Ectodermal cell (in vitro differentiated cells): ENCODE data around the gene RPL31.

Source experiments
- H3K27ac ChIP-seq: 2 replicates; pipeline ENCODE4 v1.7.0; 2013; ENCODE audit warnings: mild to moderate bottlenecking, low read depth, low read length; ENCODE audit not compliant: insufficient read depth, poor library complexity, severe bottlenecking
- H3K27me3 ChIP-seq: 2 replicates; pipeline ENCODE4 v1.7.0; 2013; ENCODE audit warnings: mild to moderate bottlenecking, low read length; ENCODE audit not compliant: insufficient read depth, control insufficient read depth, poor library complexity, severe bottlenecking
- H3K36me3 ChIP-seq: one replicate; pipeline ENCODE4 v1.7.0; 2013; ENCODE audit warnings: low read length; ENCODE audit not compliant: control insufficient read depth, insufficient read depth
- H3K4me1 ChIP-seq: one replicate; pipeline ENCODE4 v1.7.0; 2013; ENCODE audit warnings: low read length; ENCODE audit not compliant: control insufficient read depth, insufficient read depth
- H3K4me3 ChIP-seq: 2 replicates; pipeline ENCODE4 v1.7.0; 2013; ENCODE audit warnings: low read depth, low read length, control low read depth; ENCODE audit not compliant: insufficient read depth
- H3K9me3 ChIP-seq: 2 replicates; pipeline ENCODE4 v1.7.0; 2013; ENCODE audit warnings: mild to moderate bottlenecking, low read length, moderate library complexity; ENCODE audit not compliant: control insufficient read depth
- WGBS, 2 experiments: methylation state at CpG; one replicate each; pipeline ENCODE4 v1.1.7; 2013; ENCODE audit warnings: missing lambda C conversion rate in 2 of 2; 5-methylcytosine and 5-hydroxymethylcytosine counted together

Gene RPL31

DNA sequence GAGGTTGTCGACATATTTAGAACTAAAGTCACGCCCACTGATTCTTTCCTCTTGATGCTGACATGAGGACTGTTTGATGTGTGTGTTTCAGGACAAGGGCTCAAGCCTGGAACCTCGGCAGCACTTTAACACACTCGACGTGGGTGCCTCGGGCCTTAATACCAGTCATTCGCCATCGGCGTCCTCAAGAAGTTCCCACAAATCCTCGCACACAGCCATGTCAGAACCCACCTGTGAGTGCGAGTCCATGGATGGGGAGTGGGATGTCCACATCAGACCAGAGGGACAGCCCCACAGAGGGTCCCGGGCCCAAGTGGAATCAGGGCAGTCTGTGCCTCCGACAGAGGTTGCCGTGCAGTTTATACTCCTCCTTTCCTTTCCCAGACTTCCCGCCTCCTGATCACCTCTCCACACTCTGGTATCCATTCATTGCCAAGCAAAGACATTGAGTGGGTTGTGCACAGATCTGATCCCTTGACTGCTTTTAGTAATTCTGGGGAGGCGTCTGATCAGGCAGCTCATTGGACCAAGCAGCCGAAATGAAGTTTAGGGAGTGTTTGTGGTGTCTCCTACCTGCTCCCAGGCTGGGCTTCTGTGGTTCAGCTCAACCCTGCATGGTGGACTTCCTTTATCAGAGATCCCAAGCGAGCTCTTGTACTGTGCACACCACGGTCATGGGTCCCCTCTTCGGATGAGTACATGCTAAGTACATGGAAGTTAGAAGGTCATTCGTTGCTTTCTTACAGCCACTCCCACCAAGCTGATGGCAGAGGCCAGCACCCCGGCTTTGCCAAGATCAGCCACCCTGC, 27.2 kb upstream of the RPL31 start:
- H3K4me3 ChIP-seq = no peak overlapping the region
- H3K9me3 ChIP-seq = no peaks in the 10 kb centered on the region
- no peaks in the 10 kb centered on the region for H3K4me1 ChIP-seq
- 93 to 95% methylated on average over 22 of the region's 22 CpGs for WGBS, 2 experiments
- H3K27me3 ChIP-seq = no peaks in the 10 kb centered on the region
- H3K27ac ChIP-seq = no peak overlapping the region
- no peaks in the 10 kb centered on the region for H3K36me3 ChIP-seq

DNA sequence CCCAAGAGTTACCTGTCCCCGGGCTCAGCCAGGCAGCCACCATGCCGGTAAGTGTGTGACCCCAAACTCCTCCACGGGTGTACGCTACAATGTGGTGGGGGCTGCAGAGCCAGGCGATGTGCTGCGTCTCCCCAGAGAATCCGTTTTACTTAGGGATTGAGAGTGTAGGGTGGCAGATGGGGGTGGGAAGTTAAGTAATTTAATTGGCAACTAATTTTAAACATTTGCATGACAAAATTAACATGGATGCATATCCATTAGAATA, 26.6 kb upstream of the RPL31 start:
- 92 to 97% methylated on average over 7 of the region's 7 CpGs for WGBS, 2 experiments
- no peaks in the 10 kb centered on the region for H3K36me3 ChIP-seq

DNA sequence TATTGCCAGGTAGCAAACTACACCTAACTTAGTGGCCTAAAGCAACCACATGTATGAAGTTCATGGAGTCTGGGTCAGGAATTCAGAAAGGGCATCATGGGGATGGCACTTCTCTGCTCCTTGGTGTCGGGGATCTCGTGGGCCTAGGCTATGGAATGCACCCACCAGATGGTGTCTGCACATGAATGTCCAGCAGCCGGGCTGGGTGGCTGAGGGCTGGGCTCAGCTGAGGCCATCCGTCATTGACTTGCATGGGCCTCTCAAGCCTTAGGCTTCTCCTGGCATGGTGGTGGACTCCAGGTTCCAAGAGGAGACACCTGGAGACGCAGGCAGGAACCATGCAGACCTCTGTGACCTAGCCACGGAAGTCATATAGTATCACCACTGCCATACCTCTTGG, 26.0 kb upstream of the RPL31 start:
- Histone ChIP-seq H3K4me3 (no peak overlapping the region), H3K9me3 (no peaks in the 10 kb centered on the region), H3K36me3 (no peaks in the 10 kb centered on the region), H3K4me1 (no peaks in the 10 kb centered on the region), H3K27me3 (no peaks in the 10 kb centered on the region), H3K27ac (no peak overlapping the region)
- WGBS, 2 experiments = 89% methylated on average over 6 of the region's 6 CpGs

More for the DNA sequence above, 26.6 kb upstream of the RPL31 start:
- H3K27me3 ChIP-seq = no peaks in the 10 kb centered on the region
- no peak overlapping the region for H3K27ac ChIP-seq
- H3K9me3 ChIP-seq = no peaks in the 10 kb centered on the region
- no peak overlapping the region for H3K4me3 ChIP-seq
- no peaks in the 10 kb centered on the region for H3K4me1 ChIP-seq

DNA sequence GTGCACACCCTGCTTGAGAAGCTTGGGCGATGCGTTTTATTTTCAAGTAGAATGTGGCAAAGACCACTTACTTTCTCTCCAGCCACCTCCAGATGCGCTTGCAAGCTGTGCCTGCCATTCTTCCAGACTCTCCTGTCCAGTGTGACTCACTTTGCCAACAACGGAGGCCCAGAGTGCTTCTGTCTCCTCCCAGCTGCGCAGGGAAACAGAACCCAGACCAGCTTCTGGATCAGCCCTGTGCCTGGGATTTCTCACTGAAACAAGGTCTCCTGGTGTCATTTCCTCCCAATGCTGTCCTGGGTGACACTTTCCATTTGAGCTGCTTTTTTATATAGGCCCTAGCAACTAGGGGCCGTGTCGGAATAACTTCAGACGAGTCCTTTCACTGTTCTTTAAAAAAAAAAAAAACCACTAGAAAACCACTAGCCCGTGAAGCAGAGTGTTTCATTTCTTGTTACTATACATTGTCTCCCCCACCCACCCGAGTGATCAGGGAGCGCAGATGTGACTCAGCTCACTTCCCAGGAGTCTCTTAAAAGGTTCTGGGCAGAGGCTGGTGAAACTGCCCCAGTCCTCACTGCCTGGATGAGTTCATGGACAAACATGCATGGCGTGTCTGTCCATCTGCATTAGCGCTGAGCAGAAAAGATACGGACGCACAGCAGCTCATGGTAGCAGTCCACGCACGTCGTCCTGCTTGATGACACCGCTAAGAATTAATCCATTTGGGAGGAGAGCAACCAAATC, 25.3 kb upstream of the RPL31 start:
- 92 to 94% methylated on average over 19 of the region's 19 CpGs for WGBS, 2 experiments
- Histone ChIP-seq H3K9me3 (no peaks in the 10 kb centered on the region), H3K27me3 (no peaks in the 10 kb centered on the region), H3K36me3 (no peaks in the 10 kb centered on the region), H3K27ac (no peak overlapping the region), H3K4me3 (no peak overlapping the region), H3K4me1 (peaks cover 3% of the 10 kb centered on the region)

DNA sequence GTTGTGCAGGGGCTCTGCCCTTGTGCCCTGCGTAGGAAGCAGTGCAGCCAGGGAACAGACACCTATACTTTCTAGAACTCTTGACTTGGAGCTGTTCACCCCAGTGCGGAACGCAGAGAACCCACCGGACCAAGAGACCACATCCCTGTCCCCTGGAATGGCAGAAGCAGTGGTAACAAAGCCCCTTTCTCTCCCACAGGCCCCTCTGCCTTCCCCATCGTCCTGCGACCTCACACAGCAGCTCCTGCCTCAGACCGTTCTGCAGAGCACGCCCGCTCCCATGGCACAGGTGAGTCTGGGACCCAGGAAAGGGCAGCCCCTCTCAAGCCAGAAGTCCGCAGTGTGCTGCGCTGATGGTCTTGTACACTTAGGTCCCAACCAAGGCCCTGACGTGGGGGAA, 24.6 kb upstream of the RPL31 start:
- 94% methylated on average over 12 of the region's 12 CpGs for WGBS, 2 experiments

DNA sequence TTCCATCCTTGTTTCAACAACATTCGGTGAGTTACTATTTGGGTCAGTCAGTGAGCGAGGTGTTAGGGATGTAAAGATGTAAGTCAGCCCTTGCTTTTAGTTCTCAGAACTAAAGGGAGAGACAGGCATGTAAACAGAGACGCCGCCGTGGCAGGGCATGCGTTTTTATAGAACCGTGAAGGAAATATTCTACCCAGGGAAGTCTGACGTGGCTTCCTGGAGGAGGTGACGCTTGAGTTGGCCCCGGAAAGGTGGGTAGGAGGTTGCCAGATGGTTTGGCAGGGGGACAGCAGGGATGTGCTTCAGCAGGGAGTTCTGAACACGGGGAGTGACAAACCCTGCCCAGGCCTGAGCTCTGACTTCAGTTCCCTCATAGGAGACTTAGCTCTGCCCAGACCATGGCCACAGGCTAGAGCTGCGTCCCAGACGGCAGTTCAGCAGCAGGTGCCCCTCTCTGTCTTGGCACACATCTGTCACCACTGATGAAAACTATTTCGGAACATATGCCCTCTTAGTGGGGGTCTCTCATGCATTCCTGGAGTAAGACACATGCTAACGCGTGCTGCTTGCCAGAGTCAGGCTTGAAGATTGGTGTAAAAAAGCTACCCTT, 23.4 kb upstream of the RPL31 start:
- H3K36me3 ChIP-seq = no peaks in the 10 kb centered on the region
- H3K9me3 ChIP-seq = no peaks in the 10 kb centered on the region
- WGBS, 2 experiments = 92 to 93% methylated on average over 16 of the region's 16 CpGs
- H3K27ac ChIP-seq = no peak overlapping the region
- no peaks in the 10 kb centered on the region for H3K27me3 ChIP-seq
- H3K4me1 ChIP-seq = peaks cover 4% of the 10 kb centered on the region
- H3K4me3 ChIP-seq = no peak overlapping the region

More for the DNA sequence above, 24.6 kb upstream of the RPL31 start:
- H3K36me3 ChIP-seq = no peaks in the 10 kb centered on the region
- peaks cover 4% of the 10 kb centered on the region for H3K4me1 ChIP-seq
- H3K27me3 ChIP-seq = no peaks in the 10 kb centered on the region
- H3K27ac ChIP-seq = no peak overlapping the region
- no peak overlapping the region for H3K4me3 ChIP-seq
- no peaks in the 10 kb centered on the region for H3K9me3 ChIP-seq

DNA sequence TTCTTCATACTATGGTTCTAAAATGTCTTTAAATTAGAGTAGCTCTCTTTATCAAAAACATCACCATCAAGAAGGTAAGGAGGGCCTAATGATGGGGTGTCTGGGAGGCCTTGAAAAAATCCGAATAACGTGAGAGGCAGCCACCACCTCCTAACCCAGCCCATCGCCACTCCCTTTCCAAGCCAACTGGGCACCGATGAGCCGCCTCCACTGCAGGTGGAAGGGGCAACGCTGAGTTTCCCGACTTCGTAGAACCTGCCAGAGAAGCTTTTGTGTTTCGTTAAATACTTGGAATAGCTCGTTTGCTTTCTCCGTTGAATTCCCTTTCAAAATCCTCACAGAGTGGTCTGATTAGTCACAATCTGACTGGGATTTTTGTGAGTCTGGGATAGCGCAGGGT, 22.0 kb upstream of the RPL31 start:
- peaks cover 4% of the 10 kb centered on the region for H3K4me1 ChIP-seq
- H3K27ac ChIP-seq = no peak overlapping the region
- H3K36me3 ChIP-seq = no peaks in the 10 kb centered on the region
- no peak overlapping the region for H3K4me3 ChIP-seq
- H3K27me3 ChIP-seq = no peaks in the 10 kb centered on the region
- no peaks in the 10 kb centered on the region for H3K9me3 ChIP-seq
- 91% methylated on average over 11 to 12 of the region's 12 CpGs for WGBS, 2 experiments

DNA sequence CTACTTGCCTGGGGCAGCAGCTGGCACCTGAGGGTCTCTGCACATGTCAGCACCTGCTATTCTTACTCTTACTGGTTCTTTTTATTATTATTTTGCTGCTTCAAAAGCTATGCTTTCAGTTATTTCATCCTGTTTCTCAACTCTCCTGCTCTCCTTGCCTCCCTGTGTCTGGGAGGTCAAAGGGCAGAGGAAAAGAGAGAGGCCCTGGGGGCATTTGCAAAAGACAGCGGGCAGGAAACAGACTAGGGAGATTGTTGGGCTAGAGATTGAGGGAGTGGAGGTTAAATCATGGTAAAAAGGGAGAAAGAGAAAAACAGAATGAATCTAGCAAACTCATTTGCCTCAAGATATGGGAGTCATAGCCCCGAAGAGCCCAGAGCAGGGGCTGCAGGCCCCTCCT, 21.1 kb upstream of the RPL31 start:
- Histone ChIP-seq H3K4me1 (peaks cover 4% of the 10 kb centered on the region), H3K9me3 (no peaks in the 10 kb centered on the region), H3K27ac (no peak overlapping the region), H3K27me3 (no peaks in the 10 kb centered on the region), H3K36me3 (no peaks in the 10 kb centered on the region), H3K4me3 (no peak overlapping the region)
- 40 to 51% methylated on average over 2 of the region's 2 CpGs for WGBS, 2 experiments

DNA sequence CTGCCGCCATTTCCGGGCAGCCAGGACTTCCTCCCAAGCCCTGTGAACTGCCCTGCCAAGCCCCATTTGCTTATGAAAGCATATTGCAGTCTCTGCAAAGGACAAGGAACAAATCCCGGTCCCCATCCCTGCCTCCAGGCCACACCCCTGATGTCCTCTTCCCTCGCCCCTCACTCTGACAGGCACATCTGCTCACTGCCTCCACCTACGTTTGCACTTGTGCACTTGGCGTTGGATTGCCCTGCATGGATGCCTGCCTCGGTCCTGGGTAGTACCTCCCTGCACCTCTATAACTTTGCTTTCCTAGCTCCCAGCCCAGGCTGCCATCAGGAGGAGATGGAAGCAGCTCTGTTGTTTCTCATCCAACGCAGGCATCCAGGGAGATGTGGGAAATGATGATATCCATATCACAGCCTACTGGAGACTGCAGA, 19.6 kb upstream of the RPL31 start:
- WGBS, 2 experiments = 70 to 73% methylated on average over 8 of the region's 8 CpGs
- H3K9me3 ChIP-seq = no peaks in the 10 kb centered on the region

DNA sequence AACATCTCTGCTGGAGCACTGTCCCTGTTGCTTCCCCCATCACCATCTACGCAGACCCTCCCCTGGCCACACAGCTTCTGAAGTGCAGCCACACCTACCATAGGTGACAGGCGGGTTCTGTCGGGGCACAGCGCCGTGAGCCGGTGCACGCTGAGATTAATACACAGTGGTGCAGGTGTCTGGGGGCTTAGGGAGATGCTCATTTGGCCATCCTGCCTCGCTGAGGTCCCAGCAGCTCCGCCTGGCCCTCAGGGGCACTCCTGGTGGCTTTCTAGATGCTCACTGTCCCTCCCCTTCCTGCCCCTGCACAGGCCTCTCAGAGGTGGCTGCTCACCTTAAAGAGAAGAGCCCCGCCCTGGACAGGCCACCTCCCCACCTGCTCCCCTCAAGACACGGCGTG, 18.9 kb upstream of the RPL31 start:
- H3K27me3 ChIP-seq = no peaks in the 10 kb centered on the region
- peaks cover 4% of the 10 kb centered on the region for H3K4me1 ChIP-seq
- 92 to 93% methylated on average over 12 of the region's 12 CpGs for WGBS, 2 experiments
- H3K27ac ChIP-seq = no peak overlapping the region
- H3K9me3 ChIP-seq = no peaks in the 10 kb centered on the region
- no peak overlapping the region for H3K4me3 ChIP-seq
- H3K36me3 ChIP-seq = no peaks in the 10 kb centered on the region

More for the DNA sequence above, 19.6 kb upstream of the RPL31 start:
- H3K4me1 ChIP-seq = peaks cover 4% of the 10 kb centered on the region
- no peak overlapping the region for H3K27ac ChIP-seq
- H3K36me3 ChIP-seq = no peaks in the 10 kb centered on the region
- H3K27me3 ChIP-seq = no peaks in the 10 kb centered on the region
- H3K4me3 ChIP-seq = no peak overlapping the region
